Measurements from ENCODE around the gene CD6. TPM values are rescaled to one million over a fixed set of nuclear protein-coding genes. Genes with fewer than 3 reads are reported as not detected.

CD6 gene
- total RNA-seq, 1 donor from 2014 or later, result 12.0 TPM

GRCh38 chr11:61035526-61035835 is 64.0 kb downstream of the CD6 start:
- TF ChIP-seq CTCF (IDR thresholded peaks at IDR 0.05), result no peak

DNA sequence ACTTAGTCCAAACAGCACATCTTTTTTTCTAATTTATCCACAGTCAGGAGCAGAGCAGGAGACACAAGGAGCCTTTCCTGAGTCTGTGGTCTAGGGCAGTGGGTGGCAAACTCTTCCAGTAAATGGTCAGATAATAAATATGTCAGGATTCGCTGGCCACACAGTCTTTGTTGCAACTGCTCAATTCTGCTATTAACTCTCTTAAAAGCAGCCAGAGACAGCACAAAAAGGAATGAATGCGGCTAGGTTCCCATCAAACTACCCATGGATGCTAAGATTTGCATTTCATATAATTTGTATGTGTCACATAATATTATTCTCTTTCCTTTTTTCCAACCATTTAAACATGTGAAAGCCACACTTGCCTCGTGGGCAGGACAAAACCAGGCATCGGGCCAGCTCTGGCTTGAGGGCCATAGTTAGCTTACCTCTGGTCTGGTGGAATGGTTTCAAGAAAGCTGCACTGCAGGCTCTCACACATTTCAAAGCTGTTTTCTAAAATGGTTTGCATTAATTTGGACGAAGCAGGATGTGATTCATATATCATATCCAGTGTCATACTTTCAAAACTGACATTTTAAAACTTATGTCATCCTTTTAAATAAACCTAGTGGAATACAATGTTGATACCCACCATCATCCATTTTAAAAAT is 66.1 kb downstream of the CD6 start:
- POLR2A ChIA-PET, result interaction anchor here (0.7 to 1.1 kb wide), 2 partner anchors 34 to 276 kb away, joined by 3 to 4 read pairs; no protein-coding TSS in a partner anchor
- no peaks in the 10 kb centered on the region for H3K27me3 Mint-ChIP-seq
- peaks cover 23% of the 10 kb centered on the region for H3K4me1 Mint-ChIP-seq
- no peak overlapping the region for H3K4me3 Mint-ChIP-seq
- no peak for DNase-seq
- H3K27ac Mint-ChIP-seq, result peak overlapping the region; percentile 61
- no peaks in the 10 kb centered on the region for H3K9me3 Mint-ChIP-seq
- CTCF ChIA-PET, result no interaction called here
- no peaks in the 10 kb centered on the region for H3K36me3 Mint-ChIP-seq (ENCODE audit: low read depth)
- no peak for TF ChIP-seq CTCF (IDR thresholded peaks at IDR 0.05)
- ATAC-seq (ENCODE audit: low read depth), result no peak
- intact Hi-C loops (cut with micrococcal nuclease), result no loop called here

More at GRCh38 chr11:61035526-61035835, 64.0 kb downstream of the CD6 start:
- H3K4me1 Mint-ChIP-seq, result peaks cover 7% of the 10 kb centered on the region
- H3K4me3 Mint-ChIP-seq, result no peak overlapping the region
- H3K27ac Mint-ChIP-seq, result peak overlapping the region; percentile 55
- no peak for DNase-seq
- ChIA-PET CTCF (no interaction called here), POLR2A (interaction anchor here (0.7 kb wide), 1 partner anchor 141 kb away, joined by 3 read pairs; no protein-coding TSS in a partner anchor)
- ATAC-seq (ENCODE audit: low read depth), result no peak
- no peaks in the 10 kb centered on the region for H3K27me3 Mint-ChIP-seq
- no peaks in the 10 kb centered on the region for H3K36me3 Mint-ChIP-seq (ENCODE audit: low read depth)
- no peaks in the 10 kb centered on the region for H3K9me3 Mint-ChIP-seq
- intact Hi-C loops (cut with micrococcal nuclease), result no loop called here

GRCh38 chr11:61039916-61040315 is 68.4 kb downstream of the CD6 start:
- Mint-ChIP-seq H3K4me1 (peaks cover 32% of the 10 kb centered on the region), H3K36me3 (ENCODE audit: low read depth) (no peaks in the 10 kb centered on the region), H3K4me3 (no peak overlapping the region), H3K9me3 (no peaks in the 10 kb centered on the region), H3K27me3 (no peaks in the 10 kb centered on the region), H3K27ac (no peak overlapping the region)
- ChIA-PET POLR2A (interaction anchor here (1.8 kb wide), 1 partner anchor 21 kb away, joined by 11 read pairs; no protein-coding TSS in a partner anchor), CTCF (no interaction called here)
- intact Hi-C loops (cut with micrococcal nuclease), result loop anchor here (1.0 kb wide), 1 partner anchor 13 kb away; no protein-coding TSS in a partner anchor
- DNase-seq (no peak), ATAC-seq (ENCODE audit: low read depth) (no peak)
- TF ChIP-seq CTCF (IDR thresholded peaks at IDR 0.05), result no peak

DNA sequence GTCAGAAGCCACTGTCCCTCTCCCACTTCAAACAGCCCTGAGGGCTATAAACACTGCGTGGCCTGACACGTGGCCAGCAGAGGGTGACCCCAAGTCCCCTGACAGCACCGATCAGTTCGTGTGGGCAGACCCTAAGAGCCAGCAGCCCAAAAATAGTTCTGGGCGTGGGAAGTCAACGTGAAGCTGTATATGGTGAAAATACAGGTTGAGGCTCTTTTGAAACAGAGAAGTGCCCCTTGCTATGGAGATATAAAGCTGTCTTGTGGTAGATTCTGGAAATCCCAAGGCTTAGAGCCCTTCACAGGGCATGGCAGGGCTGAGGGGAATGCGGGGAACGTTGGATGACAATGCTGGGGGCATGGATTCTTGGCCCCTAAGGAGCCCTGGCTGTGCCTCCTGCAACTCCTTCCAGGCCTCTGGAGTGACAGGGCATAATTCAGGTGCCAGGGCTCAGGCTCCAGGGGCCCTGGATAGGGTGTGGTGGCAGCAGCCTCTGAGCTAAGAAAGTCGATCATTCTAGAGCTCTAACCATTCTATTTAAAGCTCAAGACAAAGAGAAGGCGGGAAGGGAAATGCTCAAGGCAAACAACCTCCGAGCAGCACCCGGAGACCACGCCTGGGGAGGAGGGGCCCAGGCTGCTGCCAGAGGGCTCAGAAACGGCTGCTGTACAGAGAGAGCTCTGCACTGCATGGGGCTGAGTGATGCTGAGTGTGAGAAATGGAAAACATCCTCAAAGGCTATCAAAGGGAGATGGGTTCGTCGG is 70.5 kb downstream of the CD6 start:
- peak overlapping the region; percentile 75 for H3K4me3 Mint-ChIP-seq
- peaks cover 32% of the 10 kb centered on the region for H3K4me1 Mint-ChIP-seq
- H3K9me3 Mint-ChIP-seq, result no peaks in the 10 kb centered on the region
- POLR2A ChIA-PET, result interaction anchor here (0.5 to 2.3 kb wide), 11 partner anchors 10 to 115 kb away, joined by 4 to 9 read pairs (median 6); partner anchors contain the start of gene SLC15A3
- H3K36me3 Mint-ChIP-seq (ENCODE audit: low read depth), result no peaks in the 10 kb centered on the region
- CTCF ChIA-PET, result interaction anchor here (0.9 to 2.4 kb wide), 5 partner anchors 19 to 88 kb away, joined by 3 to 7 read pairs (median 4); partner anchors contain the start of gene CD6
- H3K27ac Mint-ChIP-seq, result peak overlapping the region; percentile 78
- DNase-seq, result no peak
- ATAC-seq (ENCODE audit: low read depth), result peak; percentile 91
- H3K27me3 Mint-ChIP-seq, result no peaks in the 10 kb centered on the region
- TF ChIP-seq CTCF (IDR thresholded peaks at IDR 0.05), result no peak
- intact Hi-C loops (cut with micrococcal nuclease), result loop anchor here (2.0 kb wide), 2 partner anchors 19 to 71 kb away; partner anchors contain the start of gene CD6

GRCh38 chr11:61042537-61042936 is 71.1 kb downstream of the CD6 start:
- DNase-seq (no peak), ATAC-seq (ENCODE audit: low read depth) (no peak)
- intact Hi-C loops (cut with micrococcal nuclease), result loop anchor here (2.0 kb wide), 2 partner anchors 18 to 72 kb away; partner anchors contain the start of gene CD6
- Mint-ChIP-seq H3K9me3 (no peaks in the 10 kb centered on the region), H3K4me3 (peak overlapping the region; percentile 75), H3K27ac (peak overlapping the region; percentile 86), H3K4me1 (peaks cover 32% of the 10 kb centered on the region), H3K27me3 (no peaks in the 10 kb centered on the region), H3K36me3 (ENCODE audit: low read depth) (no peaks in the 10 kb centered on the region)
- TF ChIP-seq CTCF (IDR thresholded peaks at IDR 0.05), result no peak
- CTCF ChIA-PET, result interaction anchor here (0.9 to 2.4 kb wide), 5 partner anchors 18 to 88 kb away, joined by 3 to 7 read pairs (median 4); partner anchors contain the start of gene CD6
- POLR2A ChIA-PET, result interaction anchor here (0.5 to 2.3 kb wide), 11 partner anchors 10 to 115 kb away, joined by 4 to 9 read pairs (median 6); partner anchors contain the start of genes CD6 and SLC15A3

Data from activated B cell treated with CpG ODN at 0.5 μM for 24 hours (primary cell).